Measurements from ENCODE around the gene DIP2C.

The DIP2C gene

GRCh38 chr10:548238-548901 lies 141.1 kb downstream of the DIP2C start:
- no peak overlapping the region for H3K4me3 ChIP-seq (ENCODE audit: low read depth, low read length)
- no peak for TF ChIP-seq CTCF (IDR thresholded peaks at IDR 0.05; ENCODE audit: control insufficient read depth, extremely low read depth, insufficient read depth)
- DNase-seq (ENCODE audit: low read depth), result no peak

DNA sequence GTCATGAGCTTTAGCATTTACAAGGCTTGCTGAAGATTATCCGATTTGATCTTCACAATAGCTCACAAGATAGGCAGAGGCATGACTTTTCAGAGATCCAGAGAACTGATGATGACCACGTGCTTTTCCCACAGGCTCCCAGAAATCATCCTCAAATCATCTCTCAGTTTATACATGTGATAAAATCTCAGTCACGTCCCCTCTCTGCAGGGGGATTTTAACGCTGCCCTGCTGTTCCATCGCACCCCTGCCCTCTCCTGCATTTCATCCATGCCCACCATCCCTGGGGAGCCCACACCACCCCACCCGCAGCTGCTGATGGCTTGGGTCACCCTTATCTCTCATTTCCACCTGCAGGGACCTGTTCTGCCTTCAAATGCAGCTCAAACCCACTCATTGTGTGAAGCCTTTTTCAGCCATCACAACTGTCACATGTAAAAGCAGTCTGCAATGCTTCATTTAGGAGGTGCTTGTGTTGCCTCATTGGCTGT lies 141.8 kb downstream of the DIP2C start:
- no peak for TF ChIP-seq CTCF (IDR thresholded peaks at IDR 0.05; ENCODE audit: control insufficient read depth, extremely low read depth, insufficient read depth)
- DNase-seq (ENCODE audit: low read depth), result no peak
- no peak overlapping the region for H3K4me3 ChIP-seq (ENCODE audit: low read depth, low read length)

- TF ChIP-seq CTCF (IDR thresholded peaks at IDR 0.05; ENCODE audit: control insufficient read depth, extremely low read depth, insufficient read depth), result no peak
- peak; percentile 92 for DNase-seq (ENCODE audit: low read depth)
- peak overlapping the region; percentile 15; the same call in 1 of the 2 replicates for H3K4me3 ChIP-seq (ENCODE audit: low read depth, low read length)
These were observed 142.4 kb downstream of the DIP2C start for GRCh38 chr10:546971-547590.

- no peak for TF ChIP-seq CTCF (IDR thresholded peaks at IDR 0.05; ENCODE audit: control insufficient read depth, extremely low read depth, insufficient read depth)
- DNase-seq (ENCODE audit: low read depth), result no peak
- H3K4me3 ChIP-seq (ENCODE audit: low read depth, low read length), result no peak overlapping the region
These were observed 143.0 kb downstream of the DIP2C start for GRCh38 chr10:546451-546850.

DNA sequence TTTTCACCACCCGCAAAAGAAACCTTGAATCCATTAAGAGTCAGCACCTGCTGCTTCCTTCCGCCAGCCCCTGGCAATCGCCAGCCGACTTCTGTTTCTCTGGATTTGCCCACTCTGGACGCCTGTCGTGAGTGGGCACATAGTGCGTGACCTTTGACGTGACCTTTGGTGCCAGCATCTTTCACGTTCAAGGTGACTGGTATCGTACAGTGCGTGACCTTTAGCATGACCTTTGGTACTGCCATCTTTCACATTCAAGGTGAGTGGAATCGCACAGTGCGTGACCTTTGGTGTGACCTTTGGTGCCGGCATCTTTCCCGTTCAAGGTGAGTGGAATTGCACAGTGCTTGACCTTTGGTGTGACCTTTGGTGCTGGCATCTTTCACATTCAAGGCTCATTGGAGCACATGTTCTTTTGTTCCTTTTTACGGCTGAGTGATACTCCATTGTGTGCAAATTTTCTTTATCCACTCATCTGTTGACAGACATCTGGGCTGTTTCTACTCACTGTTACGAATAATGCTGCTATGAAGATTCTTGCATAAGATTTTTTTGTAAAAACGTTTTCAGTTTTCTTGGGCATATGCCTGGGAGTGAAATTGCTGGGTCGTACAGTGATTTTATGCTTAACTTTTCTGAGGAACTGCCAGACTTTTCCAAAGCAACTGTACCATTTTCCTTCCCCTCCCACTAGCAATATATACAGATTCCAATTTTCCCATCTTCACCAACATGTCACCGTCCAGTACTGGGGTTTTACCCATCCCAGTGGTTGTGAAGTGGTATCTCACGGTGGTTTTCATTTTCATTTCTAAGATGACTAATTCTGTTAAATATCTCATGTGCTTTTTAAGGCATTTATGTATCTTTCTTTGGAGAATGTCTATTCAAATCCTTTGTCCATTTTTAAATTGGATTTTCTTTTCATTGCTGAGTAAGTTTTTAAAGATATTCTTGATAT lies 145.3 kb downstream of the DIP2C start:
- H3K4me3 ChIP-seq (ENCODE audit: low read depth, low read length), result no peak overlapping the region
- no peak for DNase-seq (ENCODE audit: low read depth)
- TF ChIP-seq CTCF (IDR thresholded peaks at IDR 0.05; ENCODE audit: control insufficient read depth, extremely low read depth, insufficient read depth), result no peak

GRCh38 chr10:543131-543530 lies 146.3 kb downstream of the DIP2C start:
- no peak overlapping the region for H3K4me3 ChIP-seq (ENCODE audit: low read depth, low read length)
- TF ChIP-seq CTCF (IDR thresholded peaks at IDR 0.05; ENCODE audit: control insufficient read depth, extremely low read depth, insufficient read depth), result no peak
- DNase-seq (ENCODE audit: low read depth), result no peak
